Breast epithelium (tissue), 4 donors: Measurements from ENCODE around the gene SRSF10. TPM values are rescaled to one million over a fixed set of nuclear protein-coding genes. Genes with fewer than 3 reads are reported as not detected.

ENCODE experiments used
- DNase-seq, 2 donors: peaks; one replicate each; pipeline ENCODE4 v3.0.0-alpha.2; 2019; ENCODE audit warnings: low spot score in 2 of 2
- H3K27ac ChIP-seq, 2 donors: fragments of 200-600 bp; sonication (generic) in 1 of 2; one replicate each; pipeline ENCODE4 v1.5.1; 2016 to 2019; ENCODE audit warnings: mild to moderate bottlenecking in 1 of 2
- H3K27me3 ChIP-seq, 2 donors: fragments of 200-600 bp; sonication (generic) in 1 of 2; one replicate each; pipeline versions ENCODE4 v1.5.1 to v1.6.0; 2017 to 2019; ENCODE audit warnings: control low read depth in 1 of 2, mild to moderate bottlenecking in 1 of 2
- H3K36me3 ChIP-seq: fragments of 200-600 bp; one replicate; pipeline ENCODE4 v1.5.1; 2019
- H3K4me1 ChIP-seq, 2 donors: fragments of 200-600 bp; sonication (generic); one replicate each; pipeline ENCODE4 v1.5.1; 2016 to 2019; ENCODE audit warnings: control low read depth in 1 of 2
- H3K4me3 ChIP-seq, 3 donors: fragments of 200-600 bp; sonication (generic); 1 replicate in 2 of 3; 2 replicates in 1 of 3; pipeline ENCODE4 v1.5.1; 2016 to 2019; ENCODE audit warnings: mild to moderate bottlenecking in 3 of 3, moderate library complexity in 2 of 3
- H3K9me3 ChIP-seq, 2 donors: fragments of 200-600 bp; sonication (generic) in 1 of 2; one replicate each; pipeline ENCODE4 v1.5.1; 2016 to 2019; ENCODE audit warnings: control low read depth in 1 of 2
- POLR2A ChIP-seq: fragments of 450-650 bp; IDR thresholded peaks from one replicate; pipeline ENCODE4 v1.6.1; 2016; ENCODE audit warnings: antibody characterized with exemption, mild to moderate bottlenecking, moderate library complexity
- POLR2AphosphoS5 ChIP-seq, 3 donors: sonication (generic); formaldehyde crosslinking; IDR thresholded peaks; one replicate each; pipeline ENCODE4 v1.6.1; 2017; ENCODE audit warnings: antibody characterized with exemption in 3 of 3
- intact Hi-C: fragments of 100-400 bp; cut with DNase I; formaldehyde crosslinking; loops from one replicate; pipeline ENCODE4 v1.15.1; 2023; ENCODE audit warnings: low total_unique reads
- total RNA-seq, 3 donors: library from RNA; depleted of rRNA; stranded (reverse); fragments of >200 nt; gene quantifications; one replicate each; pipeline ENCODE4 v1.1.0, GENCODE V29; 2016
- TF ChIP-seq, protein P1 (sequence below), 3 donors: fragments of 450-650 bp; IDR thresholded peaks; one replicate each; pipeline ENCODE4 v1.5.1; 2016 to 2017; ENCODE audit warnings: antibody characterized with exemption in 3 of 3, mild to moderate bottlenecking in 3 of 3, moderate library complexity in 3 of 3

SRSF10 gene
- total RNA-seq, 3 donors from 2014 or later = 99.4 to 156 (median 116) TPM

DNA sequence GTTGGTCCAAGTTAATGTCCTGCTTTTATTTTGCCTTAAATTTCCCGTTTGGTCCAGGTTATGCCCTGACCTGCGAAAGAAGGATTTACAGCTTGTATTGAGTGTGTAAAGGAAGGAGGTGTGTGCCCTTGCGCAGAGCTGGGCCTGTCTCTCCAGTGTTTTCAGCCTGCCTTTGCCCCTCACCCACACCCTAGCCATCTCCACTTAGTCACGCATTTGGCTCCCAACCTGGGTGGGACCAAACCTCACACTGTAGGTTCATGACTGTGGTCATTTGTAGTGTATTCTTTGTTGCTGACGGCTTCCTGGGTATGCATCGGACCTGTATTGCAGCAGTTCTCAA, 572 bp upstream of the SRSF10 start:
- Histone ChIP-seq H3K27me3 (no peaks in the 10 kb centered on the region), H3K9me3 (no peaks in the 10 kb centered on the region), H3K36me3 (no peaks in the 10 kb centered on the region), H3K4me3 (peak overlapping the region; percentile 84 to 99 (median 94)), H3K27ac (peak overlapping the region; percentile 98 to 99), H3K4me1 (peaks cover 0 to 27% of the 10 kb centered on the region in 2 donors)
- TF ChIP-seq POLR2A (no peak), POLR2AphosphoS5 (IDR thresholded peaks at IDR 0.05) (no peak)
- TF ChIP-seq, protein P1, sequence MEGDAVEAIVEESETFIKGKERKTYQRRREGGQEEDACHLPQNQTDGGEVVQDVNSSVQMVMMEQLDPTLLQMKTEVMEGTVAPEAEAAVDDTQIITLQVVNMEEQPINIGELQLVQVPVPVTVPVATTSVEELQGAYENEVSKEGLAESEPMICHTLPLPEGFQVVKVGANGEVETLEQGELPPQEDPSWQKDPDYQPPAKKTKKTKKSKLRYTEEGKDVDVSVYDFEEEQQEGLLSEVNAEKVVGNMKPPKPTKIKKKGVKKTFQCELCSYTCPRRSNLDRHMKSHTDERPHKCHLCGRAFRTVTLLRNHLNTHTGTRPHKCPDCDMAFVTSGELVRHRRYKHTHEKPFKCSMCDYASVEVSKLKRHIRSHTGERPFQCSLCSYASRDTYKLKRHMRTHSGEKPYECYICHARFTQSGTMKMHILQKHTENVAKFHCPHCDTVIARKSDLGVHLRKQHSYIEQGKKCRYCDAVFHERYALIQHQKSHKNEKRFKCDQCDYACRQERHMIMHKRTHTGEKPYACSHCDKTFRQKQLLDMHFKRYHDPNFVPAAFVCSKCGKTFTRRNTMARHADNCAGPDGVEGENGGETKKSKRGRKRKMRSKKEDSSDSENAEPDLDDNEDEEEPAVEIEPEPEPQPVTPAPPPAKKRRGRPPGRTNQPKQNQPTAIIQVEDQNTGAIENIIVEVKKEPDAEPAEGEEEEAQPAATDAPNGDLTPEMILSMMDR (IDR thresholded peaks at IDR 0.05) = no peak
- intact Hi-C loops = loop anchor here (1.0 kb wide), 1 partner anchor 20 kb away; no protein-coding TSS in a partner anchor
- DNase-seq = no peak

DNA sequence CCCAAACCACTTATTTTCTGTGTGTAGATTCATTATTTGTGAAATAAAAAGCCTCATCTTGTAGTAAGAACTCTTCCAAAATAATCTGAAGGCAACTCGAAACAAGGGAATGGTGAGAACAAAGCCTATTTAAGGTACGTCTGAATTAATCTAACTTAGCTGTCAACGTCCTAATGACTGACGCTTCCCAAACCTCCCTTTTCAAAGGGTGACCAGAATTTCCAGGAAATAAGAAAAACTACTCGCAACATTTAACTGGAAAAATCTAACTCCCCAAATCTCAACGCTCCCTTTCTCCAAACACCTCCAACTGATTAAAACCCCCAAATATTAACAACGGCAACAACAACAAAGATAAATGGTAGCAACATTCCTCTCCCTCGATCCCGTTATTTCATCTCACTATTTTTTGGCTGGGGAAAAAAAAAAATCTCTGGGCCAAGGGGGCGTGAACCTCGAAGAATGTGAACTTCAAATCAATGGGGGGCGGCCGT, 693 bp downstream of the SRSF10 start:
- Histone ChIP-seq H3K4me3 (peak overlapping the region; percentile 84 to 99 (median 94)), H3K4me1 (peaks cover 0 to 31% of the 10 kb centered on the region in 2 donors), H3K9me3 (no peaks in the 10 kb centered on the region), H3K36me3 (no peaks in the 10 kb centered on the region), H3K27ac (peak overlapping the region; percentile 98 to 99), H3K27me3 (no peaks in the 10 kb centered on the region)
- TF ChIP-seq, protein P1 (IDR thresholded peaks at IDR 0.05) = no peak
- TF ChIP-seq POLR2A (no peak), POLR2AphosphoS5 (IDR thresholded peaks at IDR 0.05) (no peak)
- intact Hi-C loops = no loop called here
- DNase-seq = no peak

DNA sequence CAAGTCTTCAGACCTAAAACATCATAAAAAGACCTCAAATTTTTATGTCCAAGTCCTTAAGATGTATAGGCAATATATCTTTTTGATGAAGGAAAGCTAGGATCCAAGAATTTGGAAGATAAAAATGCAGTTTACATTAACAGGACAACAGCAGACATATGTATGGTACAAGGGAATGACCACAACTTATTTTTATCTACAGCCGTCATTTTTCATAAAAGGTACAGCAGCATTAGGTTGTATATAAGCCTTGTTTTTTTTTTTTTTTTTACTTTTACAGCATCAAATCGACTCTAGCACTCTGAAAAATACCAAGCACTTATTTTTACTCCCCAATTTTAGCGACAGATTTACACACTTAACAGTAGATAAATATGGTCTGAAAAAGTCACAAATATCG, 1.3 kb downstream of the SRSF10 start:
- H3K9me3 ChIP-seq = no peaks in the 10 kb centered on the region
- H3K36me3 ChIP-seq = no peaks in the 10 kb centered on the region
- TF ChIP-seq POLR2A = no peak
- TF ChIP-seq, protein P1 (IDR thresholded peaks at IDR 0.05) = no peak
- TF ChIP-seq POLR2AphosphoS5 (IDR thresholded peaks at IDR 0.05) = no peak
- peak overlapping the region; percentile 84 to 99 (median 94) for H3K4me3 ChIP-seq
- H3K27ac ChIP-seq = peak overlapping the region in 1 of 2 donors; percentile 98
- H3K4me1 ChIP-seq = peaks cover 0 to 31% of the 10 kb centered on the region in 2 donors
- H3K27me3 ChIP-seq = no peaks in the 10 kb centered on the region
- intact Hi-C loops = no loop called here
- DNase-seq = no peak

DNA sequence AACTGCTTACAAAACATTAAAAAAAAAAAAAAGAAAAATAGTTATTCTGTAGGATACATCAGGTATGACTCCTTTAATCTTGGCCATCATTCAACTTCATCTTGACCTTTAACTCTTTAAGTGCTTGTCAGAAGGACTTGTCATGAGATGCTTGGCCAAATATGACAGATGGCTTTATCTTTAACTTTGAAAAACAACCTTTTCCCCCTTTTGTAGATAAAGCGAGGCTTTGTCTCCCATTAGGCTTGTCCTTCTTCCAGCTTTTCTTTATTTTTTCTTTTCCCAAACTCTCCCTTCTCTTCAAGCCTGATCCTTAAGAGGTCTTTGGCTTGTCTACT, 2.3 kb downstream of the SRSF10 start:
- Histone ChIP-seq H3K27me3 (no peaks in the 10 kb centered on the region), H3K36me3 (no peaks in the 10 kb centered on the region), H3K4me1 (peaks cover 0 to 31% of the 10 kb centered on the region in 2 donors), H3K27ac (peak overlapping the region in 1 of 2 donors; percentile 98), H3K4me3 (peak overlapping the region in 1 of 3 donors; percentile 84), H3K9me3 (no peaks in the 10 kb centered on the region)
- TF ChIP-seq POLR2A = no peak
- TF ChIP-seq POLR2AphosphoS5 (IDR thresholded peaks at IDR 0.05) = no peak
- TF ChIP-seq, protein P1 (IDR thresholded peaks at IDR 0.05) = no peak
- intact Hi-C loops = no loop called here
- no peak for DNase-seq

DNA sequence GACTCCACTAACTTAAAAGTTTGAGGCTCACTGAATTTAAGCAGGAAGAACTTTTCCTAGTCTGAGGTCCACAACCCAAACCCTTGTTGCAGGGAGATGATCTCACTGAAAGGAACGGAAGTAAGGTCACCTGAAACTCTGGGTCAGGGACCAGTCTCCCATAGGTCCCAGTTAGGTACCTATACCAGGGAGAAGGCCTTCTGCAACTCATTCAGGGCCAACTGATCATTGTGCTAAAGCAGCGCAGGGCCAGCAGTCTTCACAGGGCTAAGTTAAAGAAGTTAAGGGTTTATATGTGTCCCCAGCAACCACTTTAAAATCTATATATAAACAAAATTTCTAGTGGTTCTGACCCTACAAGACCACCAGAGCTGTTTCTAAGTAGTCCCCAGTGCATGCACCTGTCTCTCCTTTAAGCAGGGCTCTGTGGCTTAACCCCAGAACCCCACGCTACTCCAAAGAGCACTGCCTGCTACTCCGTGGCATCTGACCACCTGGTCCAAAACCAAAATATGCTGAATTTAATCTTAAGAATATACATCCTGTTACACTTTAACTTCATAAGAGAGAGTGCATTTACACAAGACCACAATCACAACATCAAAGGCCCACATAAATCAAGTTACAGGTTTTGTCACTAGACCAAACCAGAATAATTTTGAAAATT, 2.8 kb downstream of the SRSF10 start:
- Histone ChIP-seq H3K4me1 (peaks cover 0 to 31% of the 10 kb centered on the region in 2 donors), H3K4me3 (peak overlapping the region in 1 of 3 donors; percentile 13), H3K27ac (peak overlapping the region; percentile 2 to 54)

More for the DNA sequence above, 2.8 kb downstream of the SRSF10 start:
- H3K36me3 ChIP-seq = no peaks in the 10 kb centered on the region
- intact Hi-C loops = no loop called here
- no peak for DNase-seq
- TF ChIP-seq, protein P1 (IDR thresholded peaks at IDR 0.05) = no peak
- no peak for TF ChIP-seq POLR2AphosphoS5 (IDR thresholded peaks at IDR 0.05)
- TF ChIP-seq POLR2A = no peak
- no peaks in the 10 kb centered on the region for H3K27me3 ChIP-seq
- no peaks in the 10 kb centered on the region for H3K9me3 ChIP-seq
